Stimulated activated naive CD8-positive, alpha-beta T cell treated with anti-CD3 and anti-CD28 coated beads, Interleukin-15, Interleukin-2, amounts not matched to agents 100 ng/mL and 50 ng/mL, for 24 hours (primary cell): Measurements from ENCODE around the gene THBD.
"Not testable (repeated sequence)": the region's sequence is repeated elsewhere in the genome, so short reads cannot be mapped to it uniquely, and the experiment has no call there.

Experiments
- H3K27ac Mint-ChIP-seq: one replicate; pipeline ENCODE4 v1.8.0; 2021; ENCODE audit warnings: mild to moderate bottlenecking, mixed read lengths
- H3K27me3 Mint-ChIP-seq: one replicate; pipeline ENCODE4 v1.8.0; 2021; ENCODE audit warnings: mixed read lengths
- H3K36me3 Mint-ChIP-seq: one replicate; pipeline ENCODE4 v1.8.0; 2021; ENCODE audit warnings: low read depth, mixed read lengths
- H3K4me1 Mint-ChIP-seq: one replicate; pipeline ENCODE4 v1.8.0; 2021; ENCODE audit warnings: low read depth, mixed read lengths
- H3K4me3 Mint-ChIP-seq: one replicate; pipeline ENCODE4 v1.8.0; 2021; ENCODE audit warnings: mild to moderate bottlenecking, mixed read lengths
- H3K9me3 Mint-ChIP-seq: one replicate; pipeline ENCODE4 v1.8.0; 2021; ENCODE audit warnings: mixed read lengths

Gene THBD

GRCh38 chr20:23037017-23037481 lies 12.4 kb downstream of the THBD start:
- H3K36me3 Mint-ChIP-seq: no peaks in the 10 kb centered on the region
- H3K4me3 Mint-ChIP-seq: no peak overlapping the region
- no peak overlapping the region for H3K27ac Mint-ChIP-seq
- no peaks in the 10 kb centered on the region for H3K4me1 Mint-ChIP-seq
- no peaks in the 10 kb centered on the region for H3K9me3 Mint-ChIP-seq
- peaks cover 26% of the 10 kb centered on the region for H3K27me3 Mint-ChIP-seq

- H3K27me3 Mint-ChIP-seq: peaks cover 22% of the 10 kb centered on the region
- no peak overlapping the region for H3K27ac Mint-ChIP-seq
- H3K36me3 Mint-ChIP-seq: no peaks in the 10 kb centered on the region
- no peaks in the 10 kb centered on the region for H3K9me3 Mint-ChIP-seq
- no peak overlapping the region for H3K4me3 Mint-ChIP-seq
- H3K4me1 Mint-ChIP-seq: no peaks in the 10 kb centered on the region
These were observed 13.1 kb downstream of the THBD start for GRCh38 chr20:23036371-23036770.

- no peaks in the 10 kb centered on the region for H3K36me3 Mint-ChIP-seq
- H3K9me3 Mint-ChIP-seq: no peaks in the 10 kb centered on the region
- H3K27ac Mint-ChIP-seq: no peak overlapping the region
- no peaks in the 10 kb centered on the region for H3K4me1 Mint-ChIP-seq
- H3K27me3 Mint-ChIP-seq: peaks cover 22% of the 10 kb centered on the region
- no peak overlapping the region for H3K4me3 Mint-ChIP-seq
These were observed 13.7 kb downstream of the THBD start for GRCh38 chr20:23035731-23036130.

- Mint-ChIP-seq H3K9me3 (no peaks in the 10 kb centered on the region), H3K27me3 (peaks cover 22% of the 10 kb centered on the region), H3K27ac (no peak within 1 kb of the TSS), H3K4me1 (no peaks in the 10 kb centered on the region), H3K4me3 (no peak within 1 kb of the TSS), H3K36me3 (no peaks in the 10 kb centered on the region)
These were observed 14.5 kb downstream of the THBD start, which contains the start of gene SSTR4 for GRCh38 chr20:23034721-23035671. Gene SSTR4, plus strand, starts transcription at chr20:23035312. Its CDS starts 172 bp downstream, at chr20:23035484.

- no peak overlapping the region for H3K4me3 Mint-ChIP-seq
- H3K27me3 Mint-ChIP-seq: peaks cover 22% of the 10 kb centered on the region
- no peaks in the 10 kb centered on the region for H3K4me1 Mint-ChIP-seq
- no peaks in the 10 kb centered on the region for H3K9me3 Mint-ChIP-seq
- no peaks in the 10 kb centered on the region for H3K36me3 Mint-ChIP-seq
- H3K27ac Mint-ChIP-seq: no peak overlapping the region
These were observed 15.6 kb downstream of the THBD start for GRCh38 chr20:23033918-23034317.

GRCh38 chr20:23032750-23033078 lies 16.8 kb downstream of the THBD start:
- no peak overlapping the region for H3K4me3 Mint-ChIP-seq
- no peaks in the 10 kb centered on the region for H3K9me3 Mint-ChIP-seq
- no peak overlapping the region for H3K27ac Mint-ChIP-seq
- H3K4me1 Mint-ChIP-seq: no peaks in the 10 kb centered on the region
- H3K27me3 Mint-ChIP-seq: peaks cover 22% of the 10 kb centered on the region
- no peaks in the 10 kb centered on the region for H3K36me3 Mint-ChIP-seq

- no peak overlapping the region for H3K4me3 Mint-ChIP-seq
- H3K27ac Mint-ChIP-seq: no peak overlapping the region
- no peaks in the 10 kb centered on the region for H3K36me3 Mint-ChIP-seq
- H3K4me1 Mint-ChIP-seq: no peaks in the 10 kb centered on the region
- H3K9me3 Mint-ChIP-seq: no peaks in the 10 kb centered on the region
- H3K27me3 Mint-ChIP-seq: peaks cover 20% of the 10 kb centered on the region
These were observed 17.3 kb downstream of the THBD start for GRCh38 chr20:23032056-23032749.

GRCh38 chr20:23031346-23031745 lies 18.1 kb downstream of the THBD start:
- Mint-ChIP-seq H3K27me3 (peaks cover 12% of the 10 kb centered on the region), H3K36me3 (no peaks in the 10 kb centered on the region), H3K9me3 (no peaks in the 10 kb centered on the region), H3K4me3 (no peak overlapping the region), H3K27ac (no peak overlapping the region), H3K4me1 (no peaks in the 10 kb centered on the region)

GRCh38 chr20:23029324-23029723 lies 20.1 kb downstream of the THBD start:
- Mint-ChIP-seq H3K4me1 (no peaks in the 10 kb centered on the region), H3K4me3 (no peak overlapping the region), H3K36me3 (no peaks in the 10 kb centered on the region)

GRCh38 chr20:23028392-23028791 lies 21.1 kb downstream of the THBD start:
- peaks cover 7% of the 10 kb centered on the region for H3K27me3 Mint-ChIP-seq
- H3K9me3 Mint-ChIP-seq: no peaks in the 10 kb centered on the region
- H3K4me1 Mint-ChIP-seq: no peaks in the 10 kb centered on the region
- H3K36me3 Mint-ChIP-seq: no peaks in the 10 kb centered on the region
- H3K27ac Mint-ChIP-seq: no peak overlapping the region
- no peak overlapping the region for H3K4me3 Mint-ChIP-seq

More at GRCh38 chr20:23029324-23029723, 20.1 kb downstream of the THBD start:
- Mint-ChIP-seq H3K9me3 (no peaks in the 10 kb centered on the region), H3K27ac (no peak overlapping the region), H3K27me3 (peaks cover 8% of the 10 kb centered on the region)

GRCh38 chr20:23027721-23028120 lies 21.8 kb downstream of the THBD start:
- H3K27me3 Mint-ChIP-seq: peaks cover under 1% of the 10 kb centered on the region
- H3K4me1 Mint-ChIP-seq: no peaks in the 10 kb centered on the region
- H3K36me3 Mint-ChIP-seq: no peaks in the 10 kb centered on the region
- no peak overlapping the region for H3K4me3 Mint-ChIP-seq
- H3K9me3 Mint-ChIP-seq: no peaks in the 10 kb centered on the region
- H3K27ac Mint-ChIP-seq: no peak overlapping the region

GRCh38 chr20:23025503-23025902 lies 24.0 kb downstream of the THBD start:
- H3K4me3 Mint-ChIP-seq, H3K27me3 Mint-ChIP-seq, H3K36me3 Mint-ChIP-seq, H3K4me1 Mint-ChIP-seq, H3K27ac Mint-ChIP-seq, H3K9me3 Mint-ChIP-seq: not testable (repeated sequence)

- H3K9me3 Mint-ChIP-seq: no peaks in the 10 kb centered on the region
- H3K27ac Mint-ChIP-seq: no peak overlapping the region
- H3K36me3 Mint-ChIP-seq: no peaks in the 10 kb centered on the region
These were observed 24.8 kb downstream of the THBD start for GRCh38 chr20:23024701-23025100.

GRCh38 chr20:23023621-23024177 lies 25.8 kb downstream of the THBD start:
- H3K9me3 Mint-ChIP-seq: no peaks in the 10 kb centered on the region
- no peaks in the 10 kb centered on the region for H3K4me1 Mint-ChIP-seq
- H3K36me3 Mint-ChIP-seq: no peaks in the 10 kb centered on the region
- H3K27ac Mint-ChIP-seq: no peak overlapping the region
- H3K27me3 Mint-ChIP-seq: no peaks in the 10 kb centered on the region
- H3K4me3 Mint-ChIP-seq: no peak overlapping the region

More at GRCh38 chr20:23024701-23025100, 24.8 kb downstream of the THBD start:
- Mint-ChIP-seq H3K4me3 (no peak overlapping the region), H3K27me3 (no peaks in the 10 kb centered on the region), H3K4me1 (no peaks in the 10 kb centered on the region)

- Mint-ChIP-seq H3K4me3 (no peak overlapping the region), H3K27ac (no peak overlapping the region), H3K9me3 (no peaks in the 10 kb centered on the region), H3K4me1 (no peaks in the 10 kb centered on the region), H3K27me3 (no peaks in the 10 kb centered on the region), H3K36me3 (no peaks in the 10 kb centered on the region)
These were observed 26.6 kb downstream of the THBD start for GRCh38 chr20:23022849-23023248.
